Naive B cell (primary cell): ENCODE data around the gene SNUPN. TPM values are rescaled to one million over a fixed set of nuclear protein-coding genes. Genes with fewer than 3 reads are reported as not detected.
A peak's percentile ranks its signal among the peaks of the same experiment; 100 is the strongest.

Experiments
- ATAC-seq, 2 donors: fragments of 150-1000 bp; cut with Tn5 transposase; 2 replicates each; pipeline ENCODE4 v1.10.0; 2021; ENCODE audit warnings: low read depth in 2 of 2, mild to moderate bottlenecking in 2 of 2, moderate library complexity in 2 of 2
- DNase-seq: peaks from one replicate; pipeline ENCODE4 v3.0.0; 2022
- H3K27ac Mint-ChIP-seq, 6 donors: one replicate each; pipeline ENCODE4 v1.8.0; 2020 to 2022; ENCODE audit warnings: mild to moderate bottlenecking in 6 of 6, mixed read lengths in 6 of 6, moderate library complexity in 5 of 6, inconsistent platforms in 2 of 6
- H3K27me3 Mint-ChIP-seq, 3 donors: one replicate each; pipeline ENCODE4 v1.8.0; 2021 to 2022; ENCODE audit warnings: mixed read lengths in 3 of 3, mild to moderate bottlenecking in 1 of 3
- H3K36me3 Mint-ChIP-seq, 2 donors: one replicate each; pipeline ENCODE4 v1.8.0; 2020 to 2022; ENCODE audit warnings: mixed read lengths in 2 of 2, inconsistent platforms in 1 of 2, mild to moderate bottlenecking in 1 of 2
- H3K4me1 Mint-ChIP-seq, 3 donors: one replicate each; pipeline ENCODE4 v1.8.0; 2020 to 2022; ENCODE audit warnings: mixed read lengths in 3 of 3, inconsistent platforms in 1 of 3, mild to moderate bottlenecking in 1 of 3, moderate library complexity in 1 of 3
- H3K4me3 Mint-ChIP-seq, 8 donors: one replicate each; pipeline ENCODE4 v1.8.0; 2020 to 2022; ENCODE audit warnings: mild to moderate bottlenecking in 8 of 8, mixed read lengths in 8 of 8, moderate library complexity in 8 of 8, inconsistent platforms in 2 of 8
- H3K9me3 Mint-ChIP-seq, 7 donors: one replicate each; pipeline ENCODE4 v1.8.0; 2020 to 2022; ENCODE audit warnings: mixed read lengths in 7 of 7, mild to moderate bottlenecking in 5 of 7, inconsistent platforms in 2 of 7, moderate library complexity in 1 of 7
- polyA plus RNA-seq, 6 donors: library from polyadenylated mRNA; unstranded; fragments of 300-500 nt; fragmentation: Illumina TruSeq; gene quantifications; one replicate each; pipeline ENCODE4 v1.2.3, GENCODE V29; 2021; ENCODE audit warnings: low read depth in 6 of 6

SNUPN gene
- polyA plus RNA-seq, 6 donors from 2014 or later, result 17.0 to 27.9 (median 22.5) TPM

DNA sequence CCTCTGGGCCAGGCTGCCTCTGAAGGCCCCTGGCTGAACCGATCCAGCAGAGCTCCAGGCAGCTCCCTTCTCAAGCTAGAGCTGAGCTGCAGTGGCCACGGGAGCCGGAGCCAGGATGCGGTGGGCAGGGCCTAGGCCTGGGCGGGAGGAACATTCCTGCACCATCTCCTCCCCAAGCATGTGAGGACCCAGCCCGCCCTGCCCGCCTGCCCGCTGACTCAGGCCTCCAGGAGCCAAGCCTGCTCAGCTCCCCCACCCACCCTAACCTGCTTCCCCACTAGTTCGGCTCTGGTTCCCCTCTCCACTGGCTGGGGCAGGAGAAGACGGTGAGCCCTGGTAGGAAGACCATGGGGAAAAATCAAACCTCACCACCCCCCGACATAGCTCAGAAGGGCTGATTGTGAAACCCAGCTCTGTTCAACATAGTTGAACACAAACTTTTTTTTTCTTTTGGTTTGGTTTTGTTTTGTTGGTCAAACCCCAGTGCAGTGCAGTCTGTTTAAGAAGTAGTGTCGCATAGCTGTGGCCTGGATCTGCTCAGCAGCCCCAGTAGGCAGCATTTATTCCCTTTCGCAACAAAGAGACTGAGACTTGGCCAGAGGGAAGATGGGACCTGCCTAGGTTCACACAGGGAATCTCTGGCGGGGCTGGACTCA lies 35.7 kb upstream of the SNUPN start:
- no peaks in the 10 kb centered on the region for H3K36me3 Mint-ChIP-seq
- no peak for ATAC-seq
- H3K4me3 Mint-ChIP-seq, result peak overlapping the region in 1 of 8 donors; percentile 21
- peak overlapping the region in 1 of 6 donors; percentile 39 for H3K27ac Mint-ChIP-seq
- DNase-seq, result no peak
- peaks cover 0 to 13% (median 13%) of the 10 kb centered on the region in 3 donors for H3K27me3 Mint-ChIP-seq
- H3K4me1 Mint-ChIP-seq, result no peaks in the 10 kb centered on the region
- no peaks in the 10 kb centered on the region for H3K9me3 Mint-ChIP-seq

DNA sequence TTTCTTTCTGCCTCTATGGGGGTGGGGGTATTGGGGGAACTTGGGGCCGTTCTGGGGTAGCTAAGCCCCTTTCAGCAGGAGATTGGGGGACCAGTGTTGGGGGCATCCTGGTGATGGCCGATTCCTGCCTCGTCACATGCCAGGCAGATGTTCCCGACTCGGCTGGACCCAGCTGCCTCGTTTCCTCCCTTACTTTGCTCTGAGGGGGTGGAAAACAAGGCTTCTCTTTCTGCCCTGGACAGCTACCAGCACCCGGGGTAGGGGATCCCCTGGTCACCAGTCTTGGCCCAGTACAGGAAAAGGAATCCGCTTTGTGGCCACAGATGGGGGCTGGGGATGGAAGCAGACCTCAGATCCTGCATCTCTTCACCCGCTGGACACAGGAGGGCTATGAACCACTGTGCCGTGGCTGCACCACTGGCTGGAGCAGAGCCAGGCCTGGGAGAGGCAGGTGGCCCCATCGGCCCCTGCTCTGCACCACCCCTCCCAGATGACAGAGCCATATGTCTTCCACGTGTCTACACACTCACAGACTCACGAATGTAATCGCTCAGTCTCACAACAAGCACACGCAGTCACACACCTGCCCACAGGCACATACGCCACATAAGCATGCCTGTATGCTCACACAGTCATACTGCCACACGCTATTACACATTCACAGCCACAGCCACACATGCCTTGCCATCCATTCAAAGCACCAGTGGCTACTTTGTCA lies 34.6 kb upstream of the SNUPN start:
- DNase-seq, result no peak
- Mint-ChIP-seq H3K27me3 (peaks cover 0 to 9% (median 5%) of the 10 kb centered on the region in 3 donors), H3K4me1 (no peaks in the 10 kb centered on the region), H3K4me3 (no peak overlapping the region), H3K9me3 (no peaks in the 10 kb centered on the region), H3K27ac (no peak overlapping the region), H3K36me3 (no peaks in the 10 kb centered on the region)
- ATAC-seq, result no peak

DNA sequence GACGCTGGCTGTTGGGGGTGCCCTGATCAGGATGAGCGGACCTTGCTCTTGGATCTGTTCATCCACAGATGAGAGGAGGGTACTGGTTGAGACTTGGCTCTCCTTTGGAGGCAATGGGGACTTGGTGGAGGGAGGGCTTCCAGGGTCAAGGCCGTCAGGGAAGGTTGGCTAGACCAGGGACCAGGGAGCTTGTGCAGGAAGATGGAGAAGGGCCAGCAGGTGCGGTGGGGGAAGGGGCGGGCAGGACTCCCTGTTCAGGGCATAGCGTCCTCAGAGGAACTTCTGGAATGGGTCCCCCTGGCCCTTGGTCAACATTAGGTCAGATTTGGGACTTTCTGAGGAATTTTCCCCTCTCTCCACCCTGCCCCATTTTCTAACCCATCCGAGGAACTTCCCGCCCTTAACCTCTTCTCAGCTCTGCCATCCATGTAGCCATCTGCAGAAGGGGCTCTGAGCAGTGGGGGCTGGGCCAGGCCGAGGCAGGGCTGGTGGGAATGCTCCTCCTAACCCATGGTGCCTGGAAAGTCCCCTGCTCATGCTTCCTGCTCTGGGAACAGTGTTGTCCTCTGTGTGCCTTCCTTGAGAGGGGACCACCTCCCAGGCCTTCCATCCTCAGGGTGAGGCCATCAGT lies 33.7 kb upstream of the SNUPN start:
- ATAC-seq, result no peak
- H3K4me3 Mint-ChIP-seq, result no peak overlapping the region
- H3K27me3 Mint-ChIP-seq, result peaks cover 0 to 9% (median 5%) of the 10 kb centered on the region in 3 donors
- no peaks in the 10 kb centered on the region for H3K36me3 Mint-ChIP-seq
- H3K9me3 Mint-ChIP-seq, result no peaks in the 10 kb centered on the region
- no peak overlapping the region for H3K27ac Mint-ChIP-seq
- no peak for DNase-seq
- no peaks in the 10 kb centered on the region for H3K4me1 Mint-ChIP-seq

DNA sequence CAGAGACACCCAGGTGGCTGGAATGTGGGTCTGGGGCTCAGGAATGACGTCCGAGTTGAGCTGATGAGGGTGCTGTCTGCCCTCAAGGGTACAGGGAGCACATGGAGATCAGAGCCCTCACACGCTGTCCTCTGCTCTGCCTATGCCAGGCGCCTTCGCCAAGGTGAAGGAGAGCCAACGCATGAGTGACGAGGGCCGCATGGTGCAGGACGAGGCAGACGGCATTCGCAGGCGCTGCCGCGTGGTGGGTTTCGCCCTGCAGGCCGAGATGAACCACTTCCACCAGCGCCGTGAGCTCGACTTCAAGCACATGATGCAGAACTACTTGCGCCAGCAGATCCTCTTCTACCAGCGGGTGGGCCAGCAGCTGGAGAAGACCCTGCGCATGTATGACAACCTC lies 31.3 kb upstream of the SNUPN start:
- no peak for ATAC-seq
- Mint-ChIP-seq H3K9me3 (no peaks in the 10 kb centered on the region), H3K27ac (no peak overlapping the region)

DNA sequence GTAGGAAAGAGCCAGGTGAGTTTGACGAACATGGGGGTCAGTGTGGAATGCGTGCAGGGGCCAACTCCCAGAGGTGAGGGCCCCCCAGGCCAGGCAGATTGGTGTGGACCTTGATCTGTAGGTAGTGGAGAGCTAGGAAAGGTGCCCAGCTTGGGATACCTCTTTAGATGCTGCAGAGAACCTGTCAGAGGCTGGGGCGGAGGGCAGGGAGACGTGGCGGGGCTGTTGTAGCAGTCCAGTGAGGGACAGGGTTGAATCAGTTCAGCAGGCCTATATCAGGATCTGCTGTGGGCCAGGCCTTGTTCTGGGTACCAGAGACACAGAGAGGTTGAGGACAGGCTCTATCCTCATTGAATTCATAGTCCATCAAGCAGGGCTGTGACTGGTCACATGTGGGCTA lies 30.8 kb upstream of the SNUPN start:
- no peaks in the 10 kb centered on the region for H3K9me3 Mint-ChIP-seq
- no peaks in the 10 kb centered on the region for H3K36me3 Mint-ChIP-seq
- no peaks in the 10 kb centered on the region for H3K4me1 Mint-ChIP-seq
- peaks cover 0 to 20% (median 5%) of the 10 kb centered on the region in 3 donors for H3K27me3 Mint-ChIP-seq
- no peak overlapping the region for H3K27ac Mint-ChIP-seq
- no peak overlapping the region for H3K4me3 Mint-ChIP-seq
- ATAC-seq (no peak), DNase-seq (no peak)

More for the DNA sequence above, 31.3 kb upstream of the SNUPN start:
- no peak for DNase-seq
- Mint-ChIP-seq H3K4me3 (peak overlapping the region in 1 of 8 donors; percentile 29), H3K4me1 (no peaks in the 10 kb centered on the region), H3K36me3 (no peaks in the 10 kb centered on the region), H3K27me3 (peaks cover 0 to 20% (median 5%) of the 10 kb centered on the region in 3 donors)

DNA sequence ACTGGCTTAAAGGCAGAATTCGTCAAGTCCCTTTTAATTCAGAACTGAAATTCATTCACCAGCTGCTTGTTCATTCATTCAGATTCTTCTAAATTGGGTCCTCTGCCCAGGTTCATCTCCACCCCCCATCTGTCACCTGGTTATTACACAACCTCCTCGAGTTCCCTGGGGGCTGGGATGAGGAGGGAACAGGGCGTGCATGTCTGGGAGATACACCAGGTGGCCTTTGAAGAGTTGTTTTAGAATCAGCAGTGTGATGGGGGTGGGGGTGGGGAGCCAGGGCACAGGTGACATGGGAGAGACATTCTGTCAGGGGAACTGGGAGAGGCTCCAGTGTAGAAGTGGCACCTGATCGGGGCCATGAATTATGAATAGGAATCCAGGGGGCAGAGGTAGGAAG lies 30.4 kb upstream of the SNUPN start:
- ATAC-seq (no peak), DNase-seq (no peak)
- H3K27ac Mint-ChIP-seq, result no peak overlapping the region
- no peaks in the 10 kb centered on the region for H3K9me3 Mint-ChIP-seq
- no peaks in the 10 kb centered on the region for H3K36me3 Mint-ChIP-seq
- H3K4me3 Mint-ChIP-seq, result no peak overlapping the region
- H3K4me1 Mint-ChIP-seq, result no peaks in the 10 kb centered on the region
- peaks cover 0 to 20% (median 5%) of the 10 kb centered on the region in 3 donors for H3K27me3 Mint-ChIP-seq

DNA sequence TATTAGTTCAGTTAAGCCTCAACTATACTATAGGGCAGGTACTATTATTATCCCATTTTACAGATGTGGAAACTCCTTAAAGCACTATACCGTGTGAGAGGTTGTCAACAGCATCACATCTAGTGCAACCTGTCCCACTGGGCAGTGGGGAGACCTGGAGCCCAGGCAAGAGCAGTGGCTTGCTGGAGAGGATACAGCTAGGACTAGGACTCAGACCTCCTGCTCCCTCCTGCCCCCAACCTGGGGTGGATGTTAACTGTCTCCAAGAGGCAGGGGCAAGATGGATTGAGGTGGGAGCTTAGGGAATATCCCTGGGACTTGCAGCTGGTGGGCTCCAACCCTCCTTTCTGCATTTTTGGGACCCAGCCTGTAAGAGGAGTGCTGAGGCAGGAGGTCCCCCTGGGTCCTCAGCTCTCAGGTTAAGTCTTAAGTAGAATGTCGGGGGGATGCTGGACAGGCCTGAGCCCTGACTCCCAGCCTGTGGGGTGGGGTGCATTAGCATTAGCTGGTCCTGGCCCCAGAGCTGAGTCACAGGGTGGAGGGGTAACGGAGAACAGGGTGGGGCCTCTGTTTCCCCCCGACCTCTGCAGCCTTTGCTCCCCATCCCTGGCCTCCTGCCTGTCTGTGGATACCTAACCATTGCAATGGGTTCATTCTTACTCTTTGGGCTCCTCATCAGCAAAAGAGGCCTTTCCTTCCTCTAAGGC lies 28.8 kb upstream of the SNUPN start:
- Mint-ChIP-seq H3K27ac (no peak overlapping the region), H3K36me3 (no peaks in the 10 kb centered on the region), H3K4me1 (no peaks in the 10 kb centered on the region), H3K9me3 (no peaks in the 10 kb centered on the region), H3K27me3 (peaks cover 0 to 26% (median 5%) of the 10 kb centered on the region in 3 donors), H3K4me3 (no peak overlapping the region)
- no peak for DNase-seq
- no peak for ATAC-seq

DNA sequence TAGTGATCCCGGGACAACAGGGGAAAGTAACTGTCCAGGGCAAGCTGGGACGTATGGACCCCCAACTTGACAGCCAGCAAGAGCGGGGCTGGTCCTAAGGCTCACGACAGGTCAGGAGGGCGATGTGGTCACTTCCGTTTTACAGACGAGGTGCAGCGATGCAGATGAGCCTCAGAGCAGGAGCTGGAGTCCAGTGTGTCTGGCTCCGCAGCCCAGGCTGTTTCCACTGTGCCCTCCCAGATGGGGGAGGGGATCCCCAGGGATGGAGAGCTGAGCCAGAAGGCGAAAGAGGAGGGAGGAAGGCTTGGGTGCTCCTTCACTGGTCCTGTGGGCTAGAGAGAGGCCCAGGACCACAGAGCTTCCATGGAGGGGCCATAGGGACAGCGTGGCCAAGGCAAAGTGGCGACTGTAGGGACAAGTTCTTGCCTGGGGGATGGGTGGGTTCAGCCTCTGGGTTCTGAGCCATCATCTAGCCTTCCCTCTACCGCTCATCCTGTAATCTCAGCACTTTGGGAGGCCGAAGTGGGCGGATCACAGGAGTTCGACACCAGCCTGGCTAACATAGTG lies 27.9 kb upstream of the SNUPN start:
- no peak for ATAC-seq
- Mint-ChIP-seq H3K4me3 (no peak overlapping the region), H3K36me3 (no peaks in the 10 kb centered on the region), H3K9me3 (no peaks in the 10 kb centered on the region), H3K27me3 (peaks cover 3 to 34% (median 4%) of the 10 kb centered on the region in 3 donors), H3K27ac (no peak overlapping the region), H3K4me1 (peaks cover 0 to 2% (median 0%) of the 10 kb centered on the region in 3 donors)
- DNase-seq, result no peak

DNA sequence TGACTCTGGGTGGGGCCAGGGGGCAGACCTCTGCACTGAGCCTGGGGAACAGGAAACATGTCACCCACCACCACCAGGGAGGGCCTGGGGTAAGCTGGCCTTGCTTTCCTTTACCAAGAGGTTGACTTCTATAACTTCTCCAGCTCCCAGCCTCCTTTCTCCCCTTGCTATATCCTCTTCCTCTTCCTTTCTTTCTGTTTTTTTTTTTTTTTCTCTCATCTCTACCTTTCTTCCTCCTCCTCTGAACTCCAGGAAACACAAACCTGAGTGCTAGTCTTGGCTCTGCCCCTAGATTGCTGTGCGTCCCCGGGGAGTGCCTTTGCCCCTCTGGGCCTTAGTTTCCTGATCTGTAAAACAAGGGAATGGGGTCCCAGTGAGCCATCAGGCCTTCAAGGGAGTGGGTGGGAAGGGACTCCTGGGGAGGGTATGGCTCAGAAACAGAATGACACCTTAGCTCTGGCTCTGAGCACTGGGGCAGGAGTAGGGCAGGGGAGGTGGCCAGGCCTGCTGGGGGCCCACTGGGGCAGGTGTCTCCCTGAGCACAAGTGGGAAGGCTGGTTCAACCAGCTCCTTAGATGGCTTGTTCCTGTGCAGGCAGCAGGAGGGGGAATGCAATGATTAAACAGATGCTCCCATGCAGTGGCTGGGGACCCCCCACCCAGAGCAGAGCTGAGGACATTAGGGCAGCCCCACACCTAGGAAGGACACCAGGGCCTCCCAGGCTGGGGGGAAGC lies 26.5 kb upstream of the SNUPN start:
- H3K27ac Mint-ChIP-seq, result no peak overlapping the region
- DNase-seq (no peak), ATAC-seq (no peak)
- H3K9me3 Mint-ChIP-seq, result no peaks in the 10 kb centered on the region
- H3K4me1 Mint-ChIP-seq, result peaks cover 2 to 8% (median 5%) of the 10 kb centered on the region in 3 donors
- no peaks in the 10 kb centered on the region for H3K36me3 Mint-ChIP-seq
- peak overlapping the region in 4 of 8 donors; percentile 27 to 45 (median 43) for H3K4me3 Mint-ChIP-seq
- peaks cover 1 to 38% (median 5%) of the 10 kb centered on the region in 3 donors for H3K27me3 Mint-ChIP-seq

DNA sequence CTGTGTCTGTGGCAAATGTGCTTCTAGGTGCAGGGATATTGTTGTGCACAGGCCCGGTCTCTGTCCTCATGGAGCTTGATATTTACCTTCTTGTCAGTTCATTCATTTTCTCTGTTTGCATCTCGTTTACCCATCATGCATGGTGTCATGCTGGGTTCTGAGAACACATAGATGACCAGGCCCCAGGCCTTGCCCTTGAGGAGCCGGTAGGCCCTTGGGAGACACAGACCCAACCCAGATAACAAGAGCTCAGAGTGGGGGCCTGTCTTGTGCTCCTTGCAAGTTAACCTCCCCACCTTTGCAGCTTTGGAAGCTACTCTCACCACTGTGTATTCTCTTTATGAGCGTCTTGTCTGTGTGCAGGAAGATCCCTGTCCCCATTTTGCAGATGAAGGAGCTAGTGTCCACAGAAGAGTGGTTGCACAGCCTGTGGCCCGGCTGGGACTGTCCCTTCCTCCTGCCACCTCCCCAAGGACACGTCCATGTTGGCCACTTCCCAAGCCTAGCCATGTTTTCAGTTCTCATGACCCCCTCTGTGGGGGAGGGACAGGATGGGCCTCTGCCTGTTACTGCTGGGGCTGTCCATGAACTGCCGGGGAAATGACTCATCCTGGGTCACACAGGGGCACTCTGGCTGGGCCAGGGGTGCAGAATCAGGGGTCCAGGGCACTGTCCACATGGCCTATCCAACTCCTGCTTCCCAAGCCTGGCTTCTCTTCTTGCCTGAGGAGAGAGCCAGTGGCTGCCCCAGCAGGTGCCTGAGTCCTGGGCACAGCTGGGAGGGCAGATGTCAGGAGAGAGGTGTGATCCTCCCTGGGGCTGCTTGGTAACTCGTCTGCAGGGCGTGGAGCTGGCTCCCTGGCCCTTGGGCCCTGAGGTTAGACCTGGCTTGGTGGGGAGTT lies 25.6 kb upstream of the SNUPN start:
- peaks cover 7 to 14% (median 12%) of the 10 kb centered on the region in 3 donors for H3K4me1 Mint-ChIP-seq
- no peak for ATAC-seq
- H3K27me3 Mint-ChIP-seq, result peaks cover 7 to 40% (median 13%) of the 10 kb centered on the region in 3 donors
- H3K4me3 Mint-ChIP-seq, result peak overlapping the region in 2 of 8 donors; percentile 22 to 69
- no peaks in the 10 kb centered on the region for H3K36me3 Mint-ChIP-seq
- DNase-seq, result no peak
- no peak overlapping the region for H3K27ac Mint-ChIP-seq
- H3K9me3 Mint-ChIP-seq, result no peaks in the 10 kb centered on the region

DNA sequence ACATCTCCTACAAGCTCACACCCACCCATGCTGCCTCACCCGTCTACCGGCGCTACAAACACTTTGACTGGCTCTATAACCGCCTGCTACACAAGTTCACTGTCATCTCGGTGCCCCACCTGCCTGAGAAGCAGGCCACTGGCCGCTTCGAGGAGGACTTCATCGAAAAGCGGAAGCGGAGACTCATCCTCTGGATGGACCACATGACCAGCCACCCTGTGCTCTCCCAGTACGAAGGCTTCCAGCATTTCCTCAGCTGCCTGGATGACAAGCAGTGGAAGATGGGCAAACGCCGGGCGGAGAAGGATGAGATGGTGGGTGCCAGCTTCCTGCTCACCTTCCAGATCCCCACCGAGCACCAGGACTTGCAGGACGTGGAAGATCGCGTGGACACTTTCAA lies 24.3 kb upstream of the SNUPN start:
- Mint-ChIP-seq H3K27me3 (peaks cover 7 to 38% (median 14%) of the 10 kb centered on the region in 3 donors), H3K36me3 (no peaks in the 10 kb centered on the region), H3K4me1 (peaks cover 7 to 14% (median 12%) of the 10 kb centered on the region in 3 donors), H3K27ac (no peak overlapping the region), H3K4me3 (peak overlapping the region in 5 of 8 donors; percentile 25 to 78 (median 70)), H3K9me3 (no peaks in the 10 kb centered on the region)
- DNase-seq (no peak), ATAC-seq (no peak)
